Calu3 (cell line): ENCODE measurements around the gene HLX. TPM values are rescaled to one million over a fixed set of nuclear protein-coding genes. Genes with fewer than 3 reads are reported as not detected.

Experiments used
- BruUV-seq: library from RNA; stranded (reverse); fragments of 400-500 nt; replicated peaks from 2 replicates; lab custom pipeline; 2021; lab: Mats Ljungman, UMichigan
- CTCF ChIA-PET: fragments of 300-600 bp; sonication (Branson Sonifier 250); formaldehyde crosslinking; loops from one replicate; lab custom pipeline; 2022; ENCODE audit warnings: antibody characterized with exemption; lab: Charles Lee
- DNase-seq: peaks from one replicate; pipeline ENCODE4 v3.0.0; 2022
- H3K27ac Mint-ChIP-seq: one replicate; pipeline ENCODE4 v1.8.0; 2022; ENCODE audit warnings: mixed read lengths; ENCODE audit not compliant: unreplicated experiment
- H3K27me3 Mint-ChIP-seq: one replicate; pipeline ENCODE4 v1.8.0; 2022; ENCODE audit warnings: mixed read lengths; ENCODE audit not compliant: unreplicated experiment
- H3K36me3 Mint-ChIP-seq: one replicate; pipeline ENCODE4 v1.8.0; 2022; ENCODE audit warnings: mild to moderate bottlenecking, moderate library complexity, mixed read lengths; ENCODE audit not compliant: insufficient read depth, unreplicated experiment
- H3K4me1 Mint-ChIP-seq: one replicate; pipeline ENCODE4 v1.8.0; 2022; ENCODE audit warnings: mild to moderate bottlenecking, low read depth, mixed read lengths; ENCODE audit not compliant: unreplicated experiment
- H3K4me3 Mint-ChIP-seq: one replicate; pipeline ENCODE4 v1.8.0; 2022; ENCODE audit warnings: mild to moderate bottlenecking, low read depth, moderate library complexity, mixed read lengths; ENCODE audit not compliant: unreplicated experiment
- H3K9me3 Mint-ChIP-seq: one replicate; pipeline ENCODE4 v1.8.0; 2022; ENCODE audit warnings: low read depth, mixed read lengths; ENCODE audit not compliant: unreplicated experiment
- CTCF ChIP-seq: fragments of 200-600 bp; IDR thresholded peaks from one replicate; pipeline ENCODE4 v1.8.0; 2022; ENCODE audit warnings: antibody characterized with exemption; ENCODE audit not compliant: unreplicated experiment
- intact Hi-C: fragments of 100-400 bp; cut with micrococcal nuclease; formaldehyde crosslinking; loops from one replicate; pipeline ENCODE4 v1.10.0; 2022; ENCODE audit not compliant: unreplicated experiment
- total RNA-seq: library from RNA; stranded (reverse); gene quantifications from 2 replicates; pipeline ENCODE4 v1.2.3, GENCODE V29; 2022

Gene HLX
- total RNA-seq, 1 experiment from 2014 or later, result 0.09 TPM

- CTCF ChIA-PET, result interaction anchor here (0.7 kb wide), 1 partner anchor 54 kb away, joined by 3 read pairs; no protein-coding TSS in a partner anchor
- no peaks in the 10 kb centered on the region for H3K9me3 Mint-ChIP-seq
- H3K27ac Mint-ChIP-seq, result no peak overlapping the region
- no peak for TF ChIP-seq CTCF
- peaks cover 17% of the 10 kb centered on the region for H3K36me3 Mint-ChIP-seq
- no peak for DNase-seq
- no peak overlapping the region for H3K4me3 Mint-ChIP-seq
- H3K4me1 Mint-ChIP-seq, result no peaks in the 10 kb centered on the region
- peaks cover 47% of the 10 kb centered on the region for H3K27me3 Mint-ChIP-seq
- intact Hi-C loops, result no loop called here
- no TSS peak for BruUV-seq
Observed at GRCh38 chr1:220882061-220882891, 3.0 kb downstream of the HLX start.

- Mint-ChIP-seq H3K4me1 (no peaks in the 10 kb centered on the region), H3K9me3 (no peaks in the 10 kb centered on the region), H3K27ac (no peak overlapping the region), H3K27me3 (peaks cover 65% of the 10 kb centered on the region), H3K36me3 (peaks cover 11% of the 10 kb centered on the region), H3K4me3 (peak overlapping the region; percentile 59)
- BruUV-seq, result no TSS peak
- peak; percentile 16 for DNase-seq
- TF ChIP-seq CTCF, result no peak
- intact Hi-C loops, result no loop called here
- CTCF ChIA-PET, result no interaction called here
Observed at GRCh38 chr1:220884109-220884980, 5.1 kb downstream of the HLX start.

GRCh38 chr1:220884981-220885918 is 6.0 kb downstream of the HLX start:
- peaks cover 74% of the 10 kb centered on the region for H3K27me3 Mint-ChIP-seq

More at GRCh38 chr1:220884981-220885918, 6.0 kb downstream of the HLX start:
- Mint-ChIP-seq H3K9me3 (no peaks in the 10 kb centered on the region), H3K36me3 (peaks cover 2% of the 10 kb centered on the region), H3K4me3 (peak overlapping the region; percentile 59), H3K27ac (no peak overlapping the region), H3K4me1 (no peaks in the 10 kb centered on the region)
- no peak for DNase-seq
- intact Hi-C loops, result no loop called here
- CTCF ChIA-PET, result no interaction called here
- BruUV-seq, result no TSS peak
- no peak for TF ChIP-seq CTCF
